Measurements from ENCODE around the gene MED27.

The MED27 gene

DNA sequence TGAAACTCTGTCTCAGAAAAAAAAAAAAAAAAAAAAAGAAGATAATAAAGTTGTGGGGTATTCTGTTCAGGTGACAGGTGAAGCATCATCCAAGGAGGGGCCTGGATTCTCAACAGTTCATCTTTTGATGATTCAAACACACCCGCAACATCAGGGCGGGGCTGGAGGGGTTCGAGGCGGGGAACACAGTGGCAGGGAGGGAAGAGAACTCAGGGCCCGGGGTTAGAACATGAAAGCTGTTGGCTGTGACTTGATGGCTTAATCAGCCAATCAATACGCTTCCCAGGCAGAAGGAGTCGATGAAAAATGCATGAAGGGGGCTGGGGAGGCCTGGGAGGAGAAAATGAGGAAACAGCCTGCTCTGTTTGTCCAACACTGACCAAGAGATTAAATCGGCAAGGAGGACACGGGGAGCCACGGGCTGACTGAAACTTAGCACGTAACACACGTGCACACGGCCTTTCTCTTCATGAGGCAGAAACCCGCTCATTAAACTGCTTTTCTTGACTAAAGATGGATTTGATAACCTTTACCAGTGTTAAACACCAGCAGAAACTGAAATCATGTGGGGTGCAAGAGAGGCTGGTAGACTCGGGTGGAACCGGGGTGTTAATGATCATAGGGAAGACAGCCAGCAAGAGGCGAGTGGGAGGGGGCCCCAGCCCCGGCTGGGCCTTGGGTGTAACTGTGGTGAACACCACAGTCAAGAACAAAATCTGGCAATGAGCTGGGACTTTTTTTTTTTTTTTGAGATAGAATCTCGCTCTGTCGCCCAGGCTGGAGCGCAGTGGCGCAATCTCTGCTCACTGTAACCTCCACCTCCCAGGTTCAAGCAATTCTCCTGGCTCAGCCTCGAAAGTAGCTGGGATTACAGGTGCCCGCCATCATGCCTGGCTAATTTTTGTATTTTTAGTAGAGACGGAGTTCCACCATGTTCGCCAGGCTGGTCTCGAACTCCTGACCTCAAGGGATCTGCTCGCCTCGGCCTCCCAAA is 234.1 kb downstream of the MED27 start:
- no peak for DNase-seq

DNA sequence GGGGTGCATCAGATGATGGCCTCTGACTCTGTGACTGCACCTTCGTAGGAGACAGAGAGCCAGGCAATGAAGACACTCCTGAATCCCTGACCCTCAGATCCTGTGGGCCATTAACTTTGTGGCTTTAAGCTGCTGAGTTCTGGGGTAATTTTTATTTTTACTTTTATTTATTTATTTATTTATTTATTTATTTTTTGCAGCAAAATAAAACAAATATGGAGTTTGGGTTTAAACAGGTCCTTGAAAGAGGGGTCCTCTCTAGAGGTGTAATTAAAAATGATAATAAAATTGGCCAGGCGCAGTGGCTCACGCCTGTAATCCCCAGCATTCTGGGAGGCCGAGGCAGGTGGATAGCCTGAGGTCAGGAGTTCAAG is 234.9 kb downstream of the MED27 start:
- DNase-seq, result no peak

DNA sequence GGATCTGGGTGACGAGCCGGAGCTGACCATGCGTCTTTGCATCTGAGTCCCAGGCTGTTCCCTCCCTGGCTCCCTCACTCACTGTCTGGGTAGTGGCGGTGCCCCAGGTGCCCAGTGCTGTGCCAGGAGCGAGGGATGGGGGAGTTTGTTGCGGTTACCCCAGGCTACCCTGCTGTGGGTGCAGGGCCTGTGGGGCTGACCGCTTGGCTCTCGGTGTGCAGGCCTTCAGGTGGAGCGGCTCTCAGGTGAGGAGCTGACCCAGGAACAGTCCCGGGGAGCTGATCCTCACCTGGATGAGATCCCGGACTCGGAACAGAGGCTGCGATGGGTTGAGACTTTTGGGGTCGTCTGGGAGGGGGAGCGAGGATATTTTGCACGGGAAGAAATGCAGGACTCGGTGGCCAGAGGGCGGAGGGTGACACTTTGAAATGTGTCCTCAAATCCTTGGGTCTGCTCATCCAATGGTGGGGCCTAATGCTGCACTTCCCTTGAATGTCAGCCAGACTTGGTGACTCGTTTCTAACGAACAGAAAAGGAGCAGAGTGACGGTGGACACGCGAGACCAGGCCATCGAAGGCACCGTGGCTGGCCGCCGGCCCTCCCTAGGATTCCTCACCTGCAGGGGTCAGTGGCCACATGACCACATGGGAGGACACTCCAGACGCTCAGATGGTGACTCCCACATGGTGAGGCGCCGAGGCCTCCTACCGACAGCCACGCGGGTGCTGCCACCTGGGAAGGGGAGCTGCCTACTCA is 235.5 kb downstream of the MED27 start:
- no peak for DNase-seq

DNA sequence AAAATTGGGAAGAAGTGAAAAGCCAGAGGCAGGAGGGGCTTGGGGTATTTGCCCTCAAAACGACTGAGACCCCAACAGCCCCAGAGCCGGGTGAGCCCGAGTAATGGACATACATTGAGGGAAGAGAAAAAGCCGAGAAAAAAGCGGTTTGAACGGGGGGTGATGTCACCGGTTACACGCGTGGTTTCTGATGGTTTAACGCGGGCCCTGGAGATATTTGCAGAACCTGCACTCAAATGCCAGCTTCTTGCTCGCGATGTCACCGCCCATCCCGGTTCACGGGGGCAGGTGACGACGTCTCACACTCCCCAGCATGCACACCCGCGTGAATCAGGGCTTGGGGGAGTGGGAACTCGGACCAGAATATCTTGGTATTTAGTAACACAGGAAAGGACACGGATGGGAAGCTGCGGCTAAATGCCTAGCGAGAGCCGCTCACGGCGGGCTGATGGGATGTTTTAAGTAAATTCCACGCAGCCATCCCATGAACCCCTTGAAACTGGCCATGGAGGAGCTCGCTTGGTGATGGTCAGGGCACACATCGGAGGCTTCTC is 237.8 kb downstream of the MED27 start:
- no peak for DNase-seq

DNA sequence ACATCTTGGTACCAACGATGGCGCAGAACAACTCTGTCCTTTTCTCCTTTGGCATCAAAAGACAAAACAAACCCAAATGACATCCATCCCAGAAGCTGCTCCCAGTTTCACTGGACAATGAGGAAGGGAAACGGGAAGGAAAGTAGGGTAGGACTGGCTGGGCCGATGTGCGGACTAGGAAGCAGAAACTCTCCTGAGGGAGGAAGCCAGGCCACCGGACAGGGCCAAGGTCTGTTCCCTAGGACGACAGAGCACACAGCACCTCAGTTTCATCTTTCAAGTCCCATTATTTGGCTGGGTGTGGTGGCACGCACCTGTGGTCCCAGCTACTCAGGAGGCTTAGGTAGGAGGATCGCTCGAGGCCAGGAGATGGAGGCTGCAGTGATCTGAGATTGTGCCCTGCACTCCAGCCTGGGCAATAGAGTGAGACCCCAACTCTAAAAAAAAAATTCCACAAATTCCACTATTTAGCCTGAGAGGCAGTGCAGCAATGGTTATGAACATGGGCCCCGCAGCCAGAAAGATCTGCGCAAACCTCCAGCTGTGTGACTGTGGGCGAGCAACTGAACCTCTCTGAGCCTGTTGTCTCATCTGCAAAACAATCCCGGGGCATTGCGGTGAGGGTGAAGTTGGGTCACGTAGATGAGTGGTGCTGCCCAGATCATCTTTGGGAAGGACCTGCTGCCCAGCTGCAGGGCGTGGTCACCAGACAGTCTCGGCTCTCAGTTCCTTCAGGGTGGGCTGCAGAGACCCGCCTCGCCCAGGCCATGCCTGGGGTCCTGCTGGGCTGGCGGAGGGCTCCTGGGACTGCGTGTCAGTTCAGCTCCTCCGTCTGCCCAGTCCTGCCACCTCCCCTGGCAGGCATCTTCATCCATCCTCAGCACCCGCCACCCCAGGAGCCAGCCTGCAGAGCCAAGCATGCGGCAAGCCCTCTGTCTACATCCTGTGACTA is 238.6 kb downstream of the MED27 start:
- no peak for DNase-seq

DNA sequence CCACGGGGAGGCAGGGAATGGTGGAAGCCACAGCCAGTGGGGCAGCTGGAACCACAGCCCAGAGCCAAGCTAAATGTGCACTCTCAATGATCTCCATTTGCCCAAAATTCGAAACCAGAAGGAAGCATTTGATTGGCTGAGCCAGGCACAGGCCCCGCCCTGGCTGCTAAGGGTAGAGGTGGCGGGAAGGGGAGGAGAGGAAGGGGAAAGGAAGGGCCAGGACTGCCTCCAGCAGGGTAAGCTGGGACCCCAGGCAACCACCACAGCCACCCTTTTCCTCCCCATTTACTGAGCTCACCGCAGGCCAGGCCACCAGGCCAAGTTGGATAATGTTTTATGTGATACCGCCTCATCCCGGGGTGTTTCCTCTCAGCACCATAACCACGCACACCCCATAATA is 239.4 kb downstream of the MED27 start:
- no peak for DNase-seq

DNA sequence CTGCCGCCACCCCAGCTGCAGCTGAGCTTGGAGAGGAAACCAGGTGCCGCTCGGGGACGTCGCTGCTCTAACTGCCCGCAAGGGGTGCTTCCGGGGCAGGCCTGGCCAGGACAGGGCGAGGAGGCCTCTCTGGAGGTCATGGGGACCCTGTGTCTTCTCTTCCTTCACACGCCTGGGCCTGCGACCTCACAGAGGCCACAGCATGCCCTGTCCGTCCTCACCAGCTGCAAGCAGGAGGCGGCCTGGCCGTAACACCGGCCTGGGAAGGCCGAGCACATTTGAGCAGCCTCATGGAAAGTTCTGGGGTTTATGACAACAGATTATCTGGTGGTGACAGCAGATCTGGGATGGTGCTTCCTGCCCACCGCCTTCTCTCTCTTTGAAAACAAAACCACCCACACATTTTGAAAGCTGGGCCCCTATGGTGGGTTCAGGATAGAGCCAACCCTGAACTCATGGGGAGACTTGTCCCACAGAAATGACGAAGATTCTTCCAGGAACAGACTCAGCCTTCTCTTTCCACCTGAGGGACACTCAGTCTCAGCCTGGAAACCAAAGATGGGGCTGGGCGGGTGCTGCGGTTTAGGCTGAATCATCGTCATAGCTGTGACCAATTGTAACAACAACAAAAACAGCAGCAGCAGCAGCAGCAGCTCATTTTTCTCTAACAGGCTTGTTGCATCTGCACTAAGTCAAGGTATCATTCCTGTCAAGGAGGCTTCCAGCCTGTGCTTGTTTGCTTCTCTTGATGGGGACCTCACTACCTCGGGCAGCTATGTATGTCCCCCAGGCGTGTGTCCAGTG is 240.2 kb downstream of the MED27 start:
- peak; percentile 81 for DNase-seq

DNA sequence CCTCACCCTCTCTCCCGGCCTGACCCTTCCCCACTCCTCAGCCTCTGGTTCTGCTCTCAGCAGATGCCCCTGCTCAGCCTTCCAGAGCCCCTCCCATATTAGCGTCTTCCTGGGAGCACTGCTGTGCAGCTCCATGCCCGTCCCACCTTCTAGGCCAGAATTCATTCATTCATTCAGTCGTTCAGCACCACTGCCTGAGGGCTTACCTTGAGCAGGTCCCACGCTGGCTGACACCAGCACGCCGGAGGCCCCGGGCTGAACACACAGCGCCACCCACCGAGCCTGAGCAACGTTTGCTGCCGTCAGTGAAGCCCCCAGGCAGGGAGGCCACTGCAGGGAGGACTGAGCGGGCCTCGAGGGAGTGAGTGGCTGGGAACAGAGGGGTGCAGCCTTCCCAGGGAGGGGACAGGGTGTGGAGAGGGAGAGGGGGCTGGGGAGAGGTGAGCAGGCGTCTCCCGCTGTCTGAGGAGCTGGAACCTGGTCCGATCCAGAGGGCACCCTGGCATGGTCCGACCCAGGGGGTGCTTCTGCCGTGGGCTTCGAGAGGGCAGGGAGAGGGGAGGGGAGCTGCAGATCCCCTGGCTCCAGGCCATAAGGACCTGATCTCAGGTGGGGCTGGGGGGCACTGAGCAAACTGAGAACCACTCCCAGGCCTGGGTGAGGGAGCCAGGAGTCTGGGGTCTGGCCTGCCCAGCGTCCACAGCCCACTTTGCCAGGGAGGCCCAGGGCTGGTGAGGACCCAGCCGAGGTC is 241.0 kb downstream of the MED27 start:
- no peak for DNase-seq

DNA sequence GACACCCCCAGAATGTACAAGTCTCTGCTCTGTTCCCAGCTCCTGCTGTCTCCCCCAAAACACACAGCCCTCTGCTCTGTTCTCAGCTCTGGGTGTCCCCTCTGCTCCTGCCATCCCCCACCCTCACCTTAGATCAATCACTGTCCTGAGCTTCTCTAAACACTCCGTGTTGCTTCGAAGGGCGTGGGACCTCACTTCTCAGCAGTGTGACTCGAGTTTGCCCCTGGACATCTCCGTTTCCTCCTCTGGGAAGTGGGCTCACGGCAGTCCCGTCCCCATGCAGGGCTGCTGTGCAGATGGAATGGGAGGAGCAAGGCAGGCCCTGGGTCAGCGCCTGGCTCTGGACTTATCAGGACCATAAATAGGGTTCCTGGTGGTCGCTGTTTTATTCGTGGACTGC is 241.8 kb downstream of the MED27 start:
- no peak for DNase-seq

DNA sequence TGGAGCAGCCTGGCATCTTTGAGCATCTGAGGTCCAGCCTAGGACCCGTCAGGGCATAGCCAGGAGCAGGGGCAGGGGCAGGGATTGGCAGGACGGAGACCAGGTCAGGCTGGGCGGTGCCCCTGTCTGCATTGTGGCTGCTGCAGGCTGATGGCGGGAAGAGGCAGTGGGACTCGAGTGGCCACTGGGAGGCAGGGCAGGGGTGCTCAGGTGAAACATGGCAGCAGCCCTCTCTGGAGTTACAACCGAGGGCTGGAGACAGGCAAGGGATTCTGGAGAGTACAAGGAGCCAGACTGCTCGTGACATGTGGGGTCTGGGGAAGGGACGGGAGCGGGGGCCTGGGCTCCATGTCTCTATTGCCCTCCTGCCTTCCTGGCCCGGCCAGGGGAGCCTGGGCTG is 242.4 kb downstream of the MED27 start:
- no peak for DNase-seq

DNA sequence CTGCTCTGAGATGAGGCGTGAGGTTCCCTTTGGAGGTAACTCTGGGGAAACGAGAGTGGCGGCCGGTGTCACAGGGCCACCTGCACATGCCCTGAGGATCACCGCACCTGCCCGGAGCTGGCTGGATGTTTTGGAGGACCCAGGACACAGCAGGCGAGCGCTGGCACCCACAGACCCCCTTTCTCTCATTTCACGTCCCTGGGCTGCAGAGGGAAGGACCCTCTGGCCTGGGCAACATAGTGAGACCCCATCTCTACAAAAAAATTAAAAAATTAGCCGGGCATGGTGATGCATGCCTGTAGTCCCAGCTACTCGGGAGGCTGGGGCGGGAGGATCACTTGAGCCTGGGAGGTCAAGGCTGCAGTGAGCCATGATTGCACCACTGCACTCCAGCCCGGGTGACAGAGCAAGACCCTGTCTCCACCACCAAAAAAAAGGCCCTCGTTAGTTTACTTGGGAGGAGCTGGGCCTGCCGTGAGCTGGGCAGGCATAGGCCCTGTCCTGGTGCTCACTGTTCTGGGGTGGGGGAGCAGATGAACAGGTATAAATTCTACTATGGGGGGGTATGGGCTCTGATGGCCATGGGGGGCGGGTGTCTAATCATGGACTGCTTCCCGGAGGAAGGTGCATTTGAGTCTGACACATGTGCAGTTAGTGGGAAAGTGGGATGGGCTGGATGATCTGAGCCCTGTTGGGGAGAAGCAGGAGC is 242.9 kb downstream of the MED27 start:
- DNase-seq, result no peak

DNA sequence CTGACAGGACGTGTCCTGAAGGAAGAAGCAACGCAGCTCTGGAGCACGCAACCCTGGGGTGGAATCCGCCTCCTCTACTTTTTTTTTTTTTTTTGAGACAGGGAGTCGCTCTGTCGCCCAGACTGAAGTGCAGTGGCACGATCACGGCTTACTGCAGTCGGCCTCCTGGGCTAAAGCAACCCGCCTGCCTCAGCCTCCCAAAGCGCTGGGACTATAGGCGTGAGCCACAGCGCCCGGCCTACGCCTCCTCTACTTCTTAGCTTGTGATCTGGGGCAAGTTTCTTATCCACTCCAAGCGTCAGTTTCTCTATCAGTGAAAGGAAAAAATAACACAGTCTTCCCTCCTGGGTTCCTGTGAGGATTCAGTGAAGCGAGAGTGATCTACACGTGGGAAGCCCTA is 243.6 kb downstream of the MED27 start:
- no peak for DNase-seq

DNA sequence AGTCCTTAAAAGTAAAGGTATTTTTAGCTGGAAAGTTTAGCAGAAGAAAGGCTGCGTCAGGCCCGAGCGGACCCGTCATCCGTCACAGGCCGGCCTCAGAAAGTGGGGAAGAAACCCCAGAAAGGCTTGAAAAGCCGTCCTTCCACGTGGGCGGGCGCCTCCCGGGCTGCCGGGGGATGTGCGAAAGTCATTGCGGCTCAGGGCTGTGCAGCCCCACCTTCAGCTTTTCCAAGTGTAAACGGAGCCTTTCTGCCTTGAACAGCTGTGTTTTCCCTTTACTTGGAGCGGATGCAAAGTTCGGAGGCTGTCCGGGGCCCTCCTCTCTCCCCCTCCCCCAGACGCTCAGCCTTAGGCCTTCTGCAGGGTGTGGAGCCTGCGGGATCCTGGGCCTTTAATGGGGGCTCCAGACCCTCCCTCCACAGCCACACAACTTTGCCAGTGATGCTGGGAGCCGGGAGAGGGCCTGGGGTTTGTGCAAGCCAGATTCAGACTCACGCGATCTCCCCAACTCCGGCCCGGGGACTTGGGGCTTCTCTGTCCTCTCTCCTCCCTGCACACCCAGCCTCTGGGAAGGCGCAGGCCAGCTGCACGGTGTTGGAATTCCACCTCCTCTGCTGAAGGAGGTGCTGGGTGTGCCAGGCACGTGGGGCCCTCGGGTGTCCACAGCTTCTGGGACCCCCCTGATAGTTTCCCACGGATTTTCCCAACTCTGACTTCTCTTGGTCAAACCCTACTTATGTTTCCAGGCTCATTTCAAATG is 244.3 kb downstream of the MED27 start:
- DNase-seq, result no peak

DNA sequence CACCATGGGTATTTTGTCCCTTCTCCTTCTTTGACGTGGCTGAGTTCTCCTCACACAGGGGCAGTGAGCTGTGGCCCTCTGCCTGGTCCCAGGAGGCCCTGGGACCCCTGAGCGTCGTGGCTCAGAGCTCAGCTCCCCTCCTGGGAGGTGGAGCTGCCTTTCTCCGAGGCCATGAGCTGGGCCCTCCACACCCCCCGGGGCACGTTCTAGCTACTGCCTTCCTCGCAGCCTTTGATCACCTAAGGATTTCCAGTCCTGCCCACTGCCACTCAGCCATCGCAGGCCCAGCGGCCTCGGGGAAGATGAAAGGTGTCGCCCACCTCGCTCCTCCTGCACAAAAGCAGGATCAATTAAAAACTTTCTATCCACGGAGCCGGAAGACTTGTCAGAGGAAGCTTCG is 244.9 kb downstream of the MED27 start:
- DNase-seq, result no peak

DNA sequence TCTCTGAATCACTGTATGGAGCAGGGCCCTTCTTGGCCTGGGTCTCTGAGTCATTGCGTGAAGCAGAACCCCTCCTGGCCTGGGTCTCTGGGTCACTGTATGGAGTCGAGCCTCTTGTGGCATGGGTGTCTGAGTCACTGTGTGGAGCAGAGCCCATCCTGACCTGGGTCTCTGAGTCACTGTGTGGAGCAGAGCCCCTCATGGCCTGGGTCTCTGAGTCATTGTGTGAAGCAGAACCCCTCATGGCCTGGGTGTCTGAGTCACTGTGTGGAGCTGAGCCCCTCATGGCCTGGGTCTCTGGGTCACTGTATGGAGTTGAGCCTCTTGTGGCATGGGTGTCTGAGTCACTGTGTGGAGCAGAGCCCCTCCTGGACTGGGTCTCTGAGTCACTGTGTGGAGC is 245.8 kb downstream of the MED27 start:
- DNase-seq, result no peak

DNA sequence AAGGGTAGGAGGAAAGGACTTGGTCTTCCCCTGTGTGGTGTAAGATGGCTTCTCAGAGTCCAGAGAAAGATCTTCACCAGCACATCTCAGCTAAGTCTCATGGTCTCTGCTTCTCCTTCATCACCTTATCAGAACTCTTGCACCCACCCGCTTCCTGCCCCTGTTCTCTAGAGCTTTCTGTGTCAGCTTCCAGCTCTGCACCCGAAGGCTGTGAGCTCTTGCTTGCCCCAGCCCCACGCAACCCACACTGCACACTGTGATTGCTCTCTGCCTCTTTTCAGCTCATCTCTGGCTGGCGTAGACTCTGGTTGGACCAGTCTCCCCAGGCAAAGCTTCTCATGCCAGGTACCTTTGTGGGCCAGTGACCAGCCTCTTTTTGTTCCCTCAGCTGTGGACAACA is 246.6 kb downstream of the MED27 start:
- DNase-seq, result no peak

DNA sequence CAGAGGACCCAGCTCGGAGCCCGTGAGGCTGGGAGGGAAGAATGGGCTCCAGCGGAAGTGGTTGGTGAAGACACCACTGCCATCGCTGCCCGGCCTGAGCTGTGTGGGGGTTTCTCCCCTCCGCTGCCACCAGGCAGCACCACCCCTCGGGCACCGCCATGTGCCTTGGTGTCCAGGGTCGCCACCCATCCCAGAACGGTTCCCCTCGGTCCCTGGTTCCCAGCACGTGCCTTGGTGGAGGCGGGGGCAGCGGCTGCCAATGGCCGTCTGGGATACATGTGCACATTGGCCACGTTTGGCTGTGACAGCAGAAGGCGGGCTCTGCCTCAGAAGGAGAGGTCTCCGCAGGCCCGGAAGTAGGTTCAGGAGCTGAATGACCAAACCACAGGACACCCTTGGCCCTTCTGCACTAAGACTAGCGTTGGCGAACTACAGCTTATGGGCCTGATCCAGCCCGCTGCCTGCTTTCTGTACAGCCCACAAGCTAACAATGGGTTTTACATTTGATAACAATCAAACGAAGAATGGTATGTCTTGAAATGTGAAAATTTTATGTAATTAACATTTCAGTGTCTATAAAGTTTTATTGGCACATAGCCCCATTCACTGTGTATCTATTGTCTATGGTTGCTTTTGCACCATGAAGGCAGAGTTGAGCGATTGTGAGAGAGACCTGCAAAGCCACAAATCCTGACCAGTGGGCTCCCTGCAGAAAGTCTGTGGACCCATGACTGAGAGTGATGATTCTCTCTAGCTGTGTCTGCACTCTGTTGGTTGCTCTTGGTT is 248.1 kb downstream of the MED27 start:
- no peak for DNase-seq

DNA sequence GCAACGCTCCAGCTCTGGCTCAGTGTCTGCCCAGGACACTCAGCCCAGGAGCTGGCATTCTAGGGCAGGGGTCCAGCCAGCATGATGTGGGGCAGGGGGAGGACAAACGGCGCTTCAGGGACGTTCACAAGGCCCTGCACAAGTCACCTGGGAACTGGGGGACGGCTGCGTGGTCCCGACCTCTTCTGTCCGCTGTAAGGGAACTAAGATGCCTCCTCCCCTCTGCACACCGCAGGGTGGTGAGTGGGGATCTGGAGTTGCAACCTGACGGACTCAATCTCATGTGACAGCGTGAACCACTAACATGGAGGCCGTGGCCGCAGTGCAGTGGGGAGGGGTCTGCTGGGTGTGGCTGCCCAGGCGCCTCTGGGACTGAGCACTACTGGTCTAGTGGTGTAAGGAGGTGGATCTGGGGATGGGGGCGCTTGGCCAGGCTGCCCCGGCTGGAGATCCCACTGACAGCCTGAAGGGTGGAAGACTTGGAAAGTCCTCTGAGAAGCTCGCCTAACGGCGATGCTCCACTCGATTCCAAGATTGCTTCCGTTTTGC is 251.8 kb downstream of the MED27 start:
- DNase-seq, result no peak

Data from activated effector memory CD4-positive, alpha-beta T cell treated with anti-CD3 and anti-CD28 coated beads, Interleukin-2, amount 50 U/mL, for 16 hours (primary cell).